Stimulated activated naive B cell treated with anti-CD40 and anti-IgM and Interleukin-4, amounts not matched to agents 10 μg/mL and 1 μg/mL and 100 μg/mL, for 72 hours (primary cell): Measurements from ENCODE around the gene ARFIP1.
"Not testable (repeated sequence)": the region's sequence is repeated elsewhere in the genome, so short reads cannot be mapped to it uniquely, and the experiment has no call there.

ENCODE experiments used
- ATAC-seq, 2 donors: fragments of 150-1000 bp; cut with Tn5 transposase; replicated peaks; 2 replicates each; pipeline ENCODE4 v1.10.0; 2021; ENCODE audit warnings: moderate library complexity in 1 of 2
- DNase-seq: peaks from one replicate; pipeline ENCODE4 v3.0.0; 2021
- H3K27ac Mint-ChIP-seq: one replicate; pipeline ENCODE4 v1.8.0; 2022; ENCODE audit warnings: mild to moderate bottlenecking, mixed read lengths
- H3K27me3 Mint-ChIP-seq, 2 donors: one replicate each; pipeline ENCODE4 v1.8.0; 2022; ENCODE audit warnings: mixed read lengths in 2 of 2
- H3K36me3 Mint-ChIP-seq, 2 donors: one replicate each; pipeline ENCODE4 v1.8.0; 2022; ENCODE audit warnings: mixed read lengths in 2 of 2, mild to moderate bottlenecking in 1 of 2
- H3K4me1 Mint-ChIP-seq, 2 donors: one replicate each; pipeline ENCODE4 v1.8.0; 2022; ENCODE audit warnings: mixed read lengths in 2 of 2, mild to moderate bottlenecking in 1 of 2
- H3K4me3 Mint-ChIP-seq, 2 donors: one replicate each; pipeline ENCODE4 v1.8.0; 2022; ENCODE audit warnings: mild to moderate bottlenecking in 2 of 2, mixed read lengths in 2 of 2, moderate library complexity in 1 of 2
- H3K9me3 Mint-ChIP-seq, 2 donors: one replicate each; pipeline ENCODE4 v1.8.0; 2022; ENCODE audit warnings: mixed read lengths in 2 of 2, mild to moderate bottlenecking in 1 of 2

The ARFIP1 gene

GRCh38 chr4:152875261-152875660, 95.5 kb downstream of the ARFIP1 start:
- Mint-ChIP-seq H3K4me3 (no peak overlapping the region), H3K4me1 (no peaks in the 10 kb centered on the region), H3K27ac (no peak overlapping the region), H3K27me3 (no peaks in the 10 kb centered on the region), H3K9me3 (peaks cover 12 to 19% of the 10 kb centered on the region in 2 donors), H3K36me3 (peaks cover 45 to 49% of the 10 kb centered on the region in 2 donors)
- no peak for DNase-seq
- no peak for ATAC-seq

GRCh38 chr4:152877868-152878267, 98.1 kb downstream of the ARFIP1 start:
- peaks cover 12 to 19% of the 10 kb centered on the region in 2 donors for H3K9me3 Mint-ChIP-seq
- no peaks in the 10 kb centered on the region for H3K27me3 Mint-ChIP-seq
- ATAC-seq: no peak
- no peak overlapping the region for H3K27ac Mint-ChIP-seq
- no peak overlapping the region for H3K4me3 Mint-ChIP-seq
- H3K4me1 Mint-ChIP-seq: peaks cover 0 to 1% of the 10 kb centered on the region in 2 donors
- no peak for DNase-seq
- H3K36me3 Mint-ChIP-seq: peaks cover 43 to 55% of the 10 kb centered on the region in 2 donors

- H3K4me3 Mint-ChIP-seq: no peak overlapping the region
- H3K36me3 Mint-ChIP-seq: peaks cover 33 to 43% of the 10 kb centered on the region in 2 donors
- H3K27ac Mint-ChIP-seq: no peak overlapping the region
- peak; percentile 60 to 64 for ATAC-seq
- no peaks in the 10 kb centered on the region for H3K27me3 Mint-ChIP-seq
- peaks cover 0 to 1% of the 10 kb centered on the region in 2 donors for H3K4me1 Mint-ChIP-seq
- peaks cover 12 to 19% of the 10 kb centered on the region in 2 donors for H3K9me3 Mint-ChIP-seq
- DNase-seq: no peak
Observed at GRCh38 chr4:152880263-152880662, 100.5 kb downstream of the ARFIP1 start.

- H3K9me3 Mint-ChIP-seq: peaks cover 5 to 7% of the 10 kb centered on the region in 2 donors
- H3K4me3 Mint-ChIP-seq: no peak overlapping the region
- no peak for DNase-seq
- H3K4me1 Mint-ChIP-seq: peaks cover 0 to 1% of the 10 kb centered on the region in 2 donors
- H3K27me3 Mint-ChIP-seq: no peaks in the 10 kb centered on the region
- no peak for ATAC-seq
- peaks cover 22 to 34% of the 10 kb centered on the region in 2 donors for H3K36me3 Mint-ChIP-seq
- H3K27ac Mint-ChIP-seq: no peak overlapping the region
Observed at GRCh38 chr4:152881974-152882373, 102.2 kb downstream of the ARFIP1 start.

- DNase-seq: no peak
- peaks cover 0 to 1% of the 10 kb centered on the region in 2 donors for H3K4me1 Mint-ChIP-seq
- peaks cover 13 to 35% of the 10 kb centered on the region in 2 donors for H3K36me3 Mint-ChIP-seq
- no peak overlapping the region for H3K27ac Mint-ChIP-seq
- no peaks in the 10 kb centered on the region for H3K27me3 Mint-ChIP-seq
- H3K4me3 Mint-ChIP-seq: no peak overlapping the region
- H3K9me3 Mint-ChIP-seq: no peaks in the 10 kb centered on the region
- no peak for ATAC-seq
Observed at GRCh38 chr4:152885185-152885584, 105.4 kb downstream of the ARFIP1 start.

GRCh38 chr4:152886201-152886600, 106.4 kb downstream of the ARFIP1 start:
- no peak overlapping the region for H3K4me3 Mint-ChIP-seq
- H3K36me3 Mint-ChIP-seq: peaks cover 16 to 36% of the 10 kb centered on the region in 2 donors
- no peaks in the 10 kb centered on the region for H3K4me1 Mint-ChIP-seq
- no peaks in the 10 kb centered on the region for H3K9me3 Mint-ChIP-seq
- DNase-seq: no peak
- no peak overlapping the region for H3K27ac Mint-ChIP-seq
- H3K27me3 Mint-ChIP-seq: no peaks in the 10 kb centered on the region
- ATAC-seq: no peak

GRCh38 chr4:152887981-152888380, 108.2 kb downstream of the ARFIP1 start:
- H3K36me3 Mint-ChIP-seq: peaks cover 32 to 48% of the 10 kb centered on the region in 2 donors

GRCh38 chr4:152892974-152893373, 113.2 kb downstream of the ARFIP1 start:
- Mint-ChIP-seq H3K9me3 (no peaks in the 10 kb centered on the region), H3K4me1 (no peaks in the 10 kb centered on the region), H3K27me3 (no peaks in the 10 kb centered on the region), H3K36me3 (peaks cover 26 to 49% of the 10 kb centered on the region in 2 donors), H3K4me3 (no peak overlapping the region), H3K27ac (no peak overlapping the region)
- DNase-seq (no peak), ATAC-seq (no peak)

More at GRCh38 chr4:152887981-152888380, 108.2 kb downstream of the ARFIP1 start:
- DNase-seq (no peak), ATAC-seq (no peak)
- Mint-ChIP-seq H3K27ac (no peak overlapping the region), H3K4me3 (no peak overlapping the region), H3K9me3 (no peaks in the 10 kb centered on the region), H3K4me1 (no peaks in the 10 kb centered on the region), H3K27me3 (no peaks in the 10 kb centered on the region)

- no peak overlapping the region for H3K27ac Mint-ChIP-seq
- no peak for DNase-seq
Observed at GRCh38 chr4:152894673-152895072, 114.9 kb downstream of the ARFIP1 start.

GRCh38 chr4:152896811-152897210, 117.1 kb downstream of the ARFIP1 start:
- Mint-ChIP-seq H3K36me3 (peaks cover 18 to 45% of the 10 kb centered on the region in 2 donors), H3K4me1 (no peaks in the 10 kb centered on the region), H3K27me3 (no peaks in the 10 kb centered on the region), H3K9me3 (no peaks in the 10 kb centered on the region), H3K27ac (no peak overlapping the region), H3K4me3 (no peak overlapping the region)
- ATAC-seq: no peak
- no peak for DNase-seq

More at GRCh38 chr4:152894673-152895072, 114.9 kb downstream of the ARFIP1 start:
- Mint-ChIP-seq H3K27me3 (no peaks in the 10 kb centered on the region), H3K4me3 (no peak overlapping the region), H3K4me1 (no peaks in the 10 kb centered on the region), H3K9me3 (no peaks in the 10 kb centered on the region), H3K36me3 (peaks cover 29 to 54% of the 10 kb centered on the region in 2 donors)
- ATAC-seq: no peak

GRCh38 chr4:152898133-152898532, 118.4 kb downstream of the ARFIP1 start:
- not testable (repeated sequence) for H3K27me3 Mint-ChIP-seq, DNase-seq, H3K4me3 Mint-ChIP-seq, H3K9me3 Mint-ChIP-seq, H3K27ac Mint-ChIP-seq, ATAC-seq, H3K4me1 Mint-ChIP-seq
- H3K36me3 Mint-ChIP-seq: peaks cover 6 to 37% of the 10 kb centered on the region in 2 donors

GRCh38 chr4:152898606-152899005, 118.9 kb downstream of the ARFIP1 start:
- Mint-ChIP-seq H3K4me1 (no peaks in the 10 kb centered on the region), H3K27me3 (no peaks in the 10 kb centered on the region), H3K9me3 (no peaks in the 10 kb centered on the region), H3K36me3 (peaks cover 4 to 33% of the 10 kb centered on the region in 2 donors), H3K4me3 (no peak overlapping the region), H3K27ac (no peak overlapping the region)
- ATAC-seq (no peak), DNase-seq (no peak)

GRCh38 chr4:152900395-152900794, 120.6 kb downstream of the ARFIP1 start:
- Mint-ChIP-seq H3K27ac (no peak overlapping the region), H3K4me3 (no peak overlapping the region), H3K36me3 (peaks cover 12 to 36% of the 10 kb centered on the region in 2 donors), H3K9me3 (peaks cover 0 to 3% of the 10 kb centered on the region in 2 donors), H3K27me3 (no peaks in the 10 kb centered on the region), H3K4me1 (no peaks in the 10 kb centered on the region)
- ATAC-seq: no peak
- DNase-seq: no peak

- ATAC-seq (no peak), DNase-seq (no peak)
- Mint-ChIP-seq H3K4me3 (no peak overlapping the region), H3K27ac (no peak overlapping the region), H3K9me3 (peaks cover 0 to 3% of the 10 kb centered on the region in 2 donors), H3K36me3 (peaks cover 14 to 33% of the 10 kb centered on the region in 2 donors), H3K27me3 (no peaks in the 10 kb centered on the region), H3K4me1 (peaks cover 1 to 2% of the 10 kb centered on the region in 2 donors)
Observed at GRCh38 chr4:152901205-152901604, 121.5 kb downstream of the ARFIP1 start.

- ATAC-seq (no peak), DNase-seq (no peak)
- peaks cover 25 to 47% of the 10 kb centered on the region in 2 donors for H3K36me3 Mint-ChIP-seq
- H3K4me3 Mint-ChIP-seq: no peak overlapping the region
- H3K4me1 Mint-ChIP-seq: peaks cover 8 to 11% of the 10 kb centered on the region in 2 donors
- H3K27ac Mint-ChIP-seq: no peak overlapping the region
- peaks cover 0 to 3% of the 10 kb centered on the region in 2 donors for H3K9me3 Mint-ChIP-seq
- no peaks in the 10 kb centered on the region for H3K27me3 Mint-ChIP-seq
Observed at GRCh38 chr4:152903658-152904057, 123.9 kb downstream of the ARFIP1 start.
